ENCODE data around the gene ERC1.

- TF ChIP-seq CTCF (IDR thresholded peaks at IDR 0.05) (no peak), REST (IDR thresholded peaks at IDR 0.05; ENCODE audit: insufficient read depth in 1 of 2, low read depth in 2 of 2, low read length in 1 of 2) (no peak), TCF7L2 (IDR thresholded peaks at IDR 0.05; ENCODE audit: low read depth, low read length) (no peak), POLR2AphosphoS5 (IDR thresholded peaks at IDR 0.05; ENCODE audit: low read depth, low read length) (no peak)
These were observed 9.7 kb upstream of the ERC1 start for GRCh38 chr12:981176-981828.
